HFFc6 (cell line): Measurements from ENCODE around the gene GLDC. TPM values are rescaled to one million over a fixed set of nuclear protein-coding genes. Genes with fewer than 3 reads are reported as not detected.
"Not testable (repeated sequence)": the region's sequence is repeated elsewhere in the genome, so short reads cannot be mapped to it uniquely, and the experiment has no call there.

ENCODE experiments used
- DNase-seq: peaks from one replicate; pipeline ENCODE4 v3.0.0-alpha.2; 2018
- H3K27ac Mint-ChIP-seq: 2 replicates; pipeline ENCODE4 v1.8.0; 2020; ENCODE audit warnings: mild to moderate bottlenecking, mixed read lengths
- H3K27me3 Mint-ChIP-seq: 2 replicates; pipeline ENCODE4 v1.8.0; 2021; ENCODE audit warnings: mild to moderate bottlenecking, moderate library complexity, mixed read lengths; ENCODE audit not compliant: insufficient read depth
- H3K36me3 Mint-ChIP-seq: 2 replicates; pipeline ENCODE4 v1.8.0; 2021; ENCODE audit warnings: low read depth, mixed read lengths
- H3K4me1 Mint-ChIP-seq: 2 replicates; pipeline ENCODE4 v1.8.0; 2020; ENCODE audit warnings: low read depth, mixed read lengths
- H3K4me3 Mint-ChIP-seq: 2 replicates; pipeline ENCODE4 v1.8.0; 2020; ENCODE audit warnings: mild to moderate bottlenecking, moderate library complexity, mixed read lengths
- H3K9me3 Mint-ChIP-seq: 2 replicates; pipeline ENCODE4 v1.8.0; 2020; ENCODE audit warnings: mild to moderate bottlenecking, mixed read lengths
- total RNA-seq, 6 experiments: library from RNA; stranded (reverse); fragmentation: NEBNext Ultra II Directional; extraction: Animal tissue kit (Norgen Biotek cat#: 25700); gene quantifications; 2 replicates in 1 of 6; 3 replicates in 5 of 6; pipeline ENCODE4 v1.2.3, GENCODE V29; 2021
- TF ChIP-seq, protein P1 (sequence below): fragments of 200-600 bp; sonication (generic); IDR thresholded peaks from 2 replicates; pipeline ENCODE4 v1.5.0; 2021; ENCODE audit warnings: antibody characterized with exemption, mild to moderate bottlenecking

Gene GLDC
- total RNA-seq, 6 experiments from 2014 or later, result 0.12 to 0.41 (median 0.23) TPM

DNA sequence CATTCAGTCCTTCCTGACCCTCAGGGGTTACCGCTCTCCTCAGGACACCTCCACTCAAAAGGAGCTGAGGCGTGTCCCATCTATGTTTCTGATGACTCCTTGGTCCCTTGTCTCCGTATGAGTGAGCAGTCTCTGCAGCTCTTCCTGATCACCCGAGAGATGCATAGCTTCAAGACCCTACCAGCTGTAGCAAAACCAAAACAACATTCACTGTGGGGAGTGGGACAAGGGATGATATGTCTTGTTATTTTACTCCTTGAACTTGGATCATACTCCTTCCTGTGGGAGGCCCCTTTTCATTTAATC, 14.4 kb downstream of the GLDC start:
- no peaks in the 10 kb centered on the region for H3K9me3 Mint-ChIP-seq
- no peaks in the 10 kb centered on the region for H3K36me3 Mint-ChIP-seq
- DNase-seq, result no peak
- no peak overlapping the region for H3K27ac Mint-ChIP-seq
- H3K4me3 Mint-ChIP-seq, result no peak overlapping the region
- peaks cover 27% of the 10 kb centered on the region for H3K27me3 Mint-ChIP-seq
- no peaks in the 10 kb centered on the region for H3K4me1 Mint-ChIP-seq
- TF ChIP-seq, protein P1, sequence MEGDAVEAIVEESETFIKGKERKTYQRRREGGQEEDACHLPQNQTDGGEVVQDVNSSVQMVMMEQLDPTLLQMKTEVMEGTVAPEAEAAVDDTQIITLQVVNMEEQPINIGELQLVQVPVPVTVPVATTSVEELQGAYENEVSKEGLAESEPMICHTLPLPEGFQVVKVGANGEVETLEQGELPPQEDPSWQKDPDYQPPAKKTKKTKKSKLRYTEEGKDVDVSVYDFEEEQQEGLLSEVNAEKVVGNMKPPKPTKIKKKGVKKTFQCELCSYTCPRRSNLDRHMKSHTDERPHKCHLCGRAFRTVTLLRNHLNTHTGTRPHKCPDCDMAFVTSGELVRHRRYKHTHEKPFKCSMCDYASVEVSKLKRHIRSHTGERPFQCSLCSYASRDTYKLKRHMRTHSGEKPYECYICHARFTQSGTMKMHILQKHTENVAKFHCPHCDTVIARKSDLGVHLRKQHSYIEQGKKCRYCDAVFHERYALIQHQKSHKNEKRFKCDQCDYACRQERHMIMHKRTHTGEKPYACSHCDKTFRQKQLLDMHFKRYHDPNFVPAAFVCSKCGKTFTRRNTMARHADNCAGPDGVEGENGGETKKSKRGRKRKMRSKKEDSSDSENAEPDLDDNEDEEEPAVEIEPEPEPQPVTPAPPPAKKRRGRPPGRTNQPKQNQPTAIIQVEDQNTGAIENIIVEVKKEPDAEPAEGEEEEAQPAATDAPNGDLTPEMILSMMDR, result no peak

DNA sequence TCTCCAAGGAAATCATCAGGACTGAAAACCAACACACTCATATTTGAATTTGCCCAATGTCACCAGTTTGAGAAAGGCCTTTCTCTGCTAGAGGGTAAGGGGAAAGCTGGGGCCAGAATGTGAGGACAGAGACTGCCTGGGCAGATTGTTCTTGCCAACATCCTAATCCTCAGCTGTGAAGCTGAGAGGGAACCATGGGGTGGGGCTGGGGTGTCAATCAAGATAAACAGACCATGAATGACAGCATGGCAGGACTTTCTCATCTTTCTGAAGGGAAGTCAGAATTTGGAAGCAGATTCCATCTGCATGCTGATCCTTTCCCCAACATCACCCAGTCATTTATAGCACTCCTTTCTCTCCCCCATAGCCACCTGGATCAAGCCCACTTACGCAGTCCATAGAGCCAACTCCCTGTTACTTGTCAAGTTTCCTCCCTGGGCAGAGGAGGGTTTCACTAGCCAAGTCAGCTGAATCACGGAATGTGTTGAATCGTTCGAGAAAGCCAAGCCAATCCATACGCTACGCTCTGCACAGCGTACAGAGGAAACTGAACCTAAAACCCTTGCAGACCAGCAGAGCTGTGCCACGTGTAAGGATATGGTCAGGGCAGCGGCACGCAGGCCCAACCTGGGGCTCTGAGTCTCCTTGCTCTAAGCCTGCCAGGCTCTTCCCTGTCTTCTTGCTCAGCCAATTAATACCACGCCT, 14.9 kb downstream of the GLDC start:
- H3K4me1 Mint-ChIP-seq, result no peaks in the 10 kb centered on the region
- no peak overlapping the region for H3K4me3 Mint-ChIP-seq
- no peaks in the 10 kb centered on the region for H3K9me3 Mint-ChIP-seq
- no peak overlapping the region for H3K27ac Mint-ChIP-seq
- no peak for DNase-seq
- H3K27me3 Mint-ChIP-seq, result peaks cover 25% of the 10 kb centered on the region
- TF ChIP-seq, protein P1, result no peak
- no peaks in the 10 kb centered on the region for H3K36me3 Mint-ChIP-seq

DNA sequence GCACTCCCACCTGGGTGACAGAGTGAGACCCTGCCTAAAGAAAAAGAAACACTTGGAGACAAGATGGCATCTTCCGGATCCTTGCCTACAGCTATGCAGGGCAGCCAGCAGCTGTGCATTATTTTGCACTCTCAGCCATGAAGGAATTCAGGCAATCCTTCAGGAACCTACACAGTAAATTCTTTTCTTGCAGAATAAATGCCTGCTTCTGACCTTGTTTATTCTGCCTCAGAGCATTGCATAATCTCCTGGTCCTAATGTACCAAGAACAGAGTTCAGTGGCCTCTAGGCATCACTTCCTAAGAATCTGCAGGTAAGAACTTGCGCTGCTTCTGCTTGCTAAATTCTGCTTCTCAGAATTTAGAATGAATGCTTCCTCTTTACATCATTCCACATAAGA, 16.8 kb downstream of the GLDC start:
- Mint-ChIP-seq H3K27me3 (peaks cover 30% of the 10 kb centered on the region), H3K27ac (no peak overlapping the region), H3K9me3 (no peaks in the 10 kb centered on the region), H3K36me3 (no peaks in the 10 kb centered on the region), H3K4me3 (no peak overlapping the region), H3K4me1 (no peaks in the 10 kb centered on the region)
- TF ChIP-seq, protein P1, result no peak
- DNase-seq, result no peak

DNA sequence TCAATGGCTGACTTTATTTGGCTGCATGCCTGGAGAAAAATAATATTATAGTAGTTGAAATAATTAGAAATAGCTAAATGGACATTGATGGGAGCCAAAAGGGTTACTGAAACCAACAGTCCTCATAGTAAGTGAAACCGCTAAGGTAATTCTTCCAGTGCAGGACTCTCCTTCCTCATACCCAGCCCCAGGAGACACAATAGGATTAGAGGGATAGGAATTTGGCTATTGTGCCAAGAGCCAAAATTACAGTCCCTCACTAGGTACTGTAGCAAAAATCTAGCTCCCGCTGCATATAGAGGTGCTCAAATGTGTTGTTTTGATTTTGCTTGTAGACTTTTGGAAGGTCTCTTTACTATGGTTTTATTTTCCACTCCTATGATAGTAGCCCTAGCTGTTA, 20.2 kb downstream of the GLDC start:
- Mint-ChIP-seq H3K27me3 (peaks cover 24% of the 10 kb centered on the region), H3K27ac (no peak overlapping the region), H3K9me3 (peaks cover 4% of the 10 kb centered on the region; the same call in 1 of the 2 replicates), H3K4me3 (no peak overlapping the region), H3K36me3 (no peaks in the 10 kb centered on the region), H3K4me1 (no peaks in the 10 kb centered on the region)
- DNase-seq, result no peak
- TF ChIP-seq, protein P1, result no peak

DNA sequence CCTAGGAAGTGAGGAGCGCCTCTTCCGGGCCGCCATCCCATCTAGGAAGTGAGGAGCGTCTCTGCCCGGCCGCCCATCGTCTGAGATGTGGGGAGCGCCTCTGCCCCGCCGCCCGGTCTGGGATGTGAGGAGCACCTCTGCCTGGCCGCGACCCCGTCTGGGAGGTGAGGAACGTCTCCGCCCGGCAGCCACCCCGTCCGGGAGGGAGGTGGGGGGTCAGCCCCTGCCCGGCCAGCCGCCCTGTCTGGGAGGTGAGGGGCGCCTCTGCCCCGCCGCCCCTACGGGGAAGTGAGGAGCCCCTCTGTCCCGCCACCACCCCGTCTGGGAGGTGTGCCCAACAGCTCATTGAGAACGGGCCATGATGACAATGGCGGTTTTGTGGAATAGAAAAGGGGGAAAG, 22.7 kb downstream of the GLDC start:
- not testable (repeated sequence) for H3K4me1 Mint-ChIP-seq, H3K36me3 Mint-ChIP-seq, H3K27ac Mint-ChIP-seq, DNase-seq, H3K4me3 Mint-ChIP-seq, H3K9me3 Mint-ChIP-seq
- peaks cover 20% of the 10 kb centered on the region for H3K27me3 Mint-ChIP-seq

DNA sequence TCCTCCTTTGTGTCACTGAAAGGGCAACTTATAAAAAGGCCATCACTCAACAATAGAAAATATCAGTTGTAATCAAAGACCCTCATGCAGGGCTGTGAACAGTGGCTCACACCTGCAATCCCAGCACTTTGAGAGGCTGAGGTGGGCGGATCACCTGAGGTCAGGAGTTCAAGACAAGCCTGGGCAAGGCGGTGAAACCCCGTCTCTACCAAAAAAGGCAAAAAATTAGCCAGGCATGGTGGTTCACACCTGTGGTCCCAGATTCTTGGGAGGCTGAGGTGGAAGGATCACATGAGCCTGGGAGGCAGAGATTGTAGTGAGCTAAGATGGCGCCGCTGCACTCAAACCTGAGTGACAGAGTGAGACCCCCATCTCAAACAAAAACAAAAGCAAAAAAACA, 24.7 kb downstream of the GLDC start:
- no peak for DNase-seq
- Mint-ChIP-seq H3K4me3 (no peak overlapping the region), H3K9me3 (peaks cover 4% of the 10 kb centered on the region; the same call in 1 of the 2 replicates), H3K27ac (no peak overlapping the region), H3K36me3 (no peaks in the 10 kb centered on the region), H3K27me3 (peaks cover 20% of the 10 kb centered on the region), H3K4me1 (no peaks in the 10 kb centered on the region)
- TF ChIP-seq, protein P1, result no peak
